ENCODE results near the gene SPTB. TPM values are rescaled to one million over a fixed set of nuclear protein-coding genes. Genes with fewer than 3 reads are reported as not detected.
A peak's percentile ranks its signal among the peaks of the same experiment; 100 is the strongest.

Gene SPTB
- total and polyA plus RNA-seq, 9 of the 15 experiments (the other 6 are each of a cell fraction or from before 2014, with no cell fraction given): 0.21 to 45.9 (median 11.7) TPM

DNA sequence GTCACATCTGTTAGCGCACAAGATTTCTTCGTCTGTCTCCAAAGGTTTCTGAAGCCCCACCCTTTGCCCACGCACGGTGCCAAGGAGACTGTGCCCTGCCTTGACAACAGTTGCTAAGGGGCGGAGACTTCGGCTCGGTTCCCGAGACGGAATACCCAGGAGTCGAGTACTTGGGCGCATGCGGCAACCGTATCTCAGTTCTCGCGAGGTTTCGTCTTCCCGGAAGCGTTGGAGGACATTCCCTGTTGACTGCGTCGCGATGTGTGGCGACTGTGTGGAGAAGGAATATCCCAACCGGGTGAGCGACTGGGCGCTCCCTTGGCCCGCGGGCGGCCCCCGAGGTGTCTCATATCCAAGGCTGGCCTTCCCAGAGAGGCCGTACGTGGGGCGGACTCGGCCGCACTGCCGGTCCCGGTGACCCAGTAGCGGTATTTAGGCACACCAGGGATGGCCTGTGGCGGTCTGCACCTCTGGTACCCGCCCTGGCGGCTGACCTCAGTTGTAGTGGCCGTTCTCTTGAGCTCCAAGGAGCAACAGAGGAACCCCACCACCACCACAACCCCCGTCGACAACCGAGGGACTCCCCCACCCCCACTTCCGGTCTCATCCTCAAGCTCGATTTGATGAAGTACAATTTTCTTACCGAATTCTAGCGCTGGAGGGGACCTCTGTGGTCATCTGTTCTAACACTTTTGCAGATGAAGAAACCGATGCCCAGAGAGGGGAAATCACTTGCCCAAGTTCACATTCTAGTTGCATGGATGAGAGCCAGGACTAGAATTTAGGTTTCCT, 34.7 kb upstream of the SPTB start, which contains the start of gene CHURC1 (continued):
- TF ChIP-seq PCBP2 (IDR thresholded peaks at IDR 0.05; ENCODE audit: low read depth, low read length, poor library complexity, severe bottlenecking): no peak
- no peak for TF ChIP-seq CC2D1A (IDR thresholded peaks at IDR 0.05)
- TF ChIP-seq, protein P1, sequence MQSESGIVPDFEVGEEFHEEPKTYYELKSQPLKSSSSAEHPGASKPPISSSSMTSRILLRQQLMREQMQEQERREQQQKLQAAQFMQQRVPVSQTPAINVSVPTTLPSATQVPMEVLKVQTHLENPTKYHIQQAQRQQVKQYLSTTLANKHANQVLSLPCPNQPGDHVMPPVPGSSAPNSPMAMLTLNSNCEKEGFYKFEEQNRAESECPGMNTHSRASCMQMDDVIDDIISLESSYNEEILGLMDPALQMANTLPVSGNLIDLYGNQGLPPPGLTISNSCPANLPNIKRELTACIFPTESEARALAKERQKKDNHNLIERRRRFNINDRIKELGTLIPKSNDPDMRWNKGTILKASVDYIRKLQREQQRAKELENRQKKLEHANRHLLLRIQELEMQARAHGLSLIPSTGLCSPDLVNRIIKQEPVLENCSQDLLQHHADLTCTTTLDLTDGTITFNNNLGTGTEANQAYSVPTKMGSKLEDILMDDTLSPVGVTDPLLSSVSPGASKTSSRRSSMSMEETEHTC (IDR thresholded peaks at IDR 0.05): no peak
- TF ChIP-seq, protein P2, sequence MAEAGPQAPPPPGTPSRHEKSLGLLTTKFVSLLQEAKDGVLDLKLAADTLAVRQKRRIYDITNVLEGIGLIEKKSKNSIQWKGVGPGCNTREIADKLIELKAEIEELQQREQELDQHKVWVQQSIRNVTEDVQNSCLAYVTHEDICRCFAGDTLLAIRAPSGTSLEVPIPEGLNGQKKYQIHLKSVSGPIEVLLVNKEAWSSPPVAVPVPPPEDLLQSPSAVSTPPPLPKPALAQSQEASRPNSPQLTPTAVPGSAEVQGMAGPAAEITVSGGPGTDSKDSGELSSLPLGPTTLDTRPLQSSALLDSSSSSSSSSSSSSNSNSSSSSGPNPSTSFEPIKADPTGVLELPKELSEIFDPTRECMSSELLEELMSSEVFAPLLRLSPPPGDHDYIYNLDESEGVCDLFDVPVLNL (CRISPR knock-in tag; IDR thresholded peaks at IDR 0.05; ENCODE audit: low read depth): no peak
- TF ChIP-seq YY1 (IDR thresholded peaks at IDR 0.05; ENCODE audit: borderline replicate concordance in 1 of 3, control insufficient read depth in 1 of 3, extremely low read depth in 1 of 3, insufficient read depth in 3 of 3, insufficient read length in 1 of 3, insufficient replicate concordance in 2 of 3, low read depth in 1 of 3, low read length in 2 of 3): peak in 2 of 3 experiments; percentile 27 to 29
- no peak for TF ChIP-seq ZBTB7A (IDR thresholded peaks at IDR 0.05; ENCODE audit: borderline replicate concordance, control insufficient read depth, low read depth, low read length)
- TF ChIP-seq ZNF707 (CRISPR knock-in tag; conservative IDR thresholded peaks at IDR 0.05): no peak
- no peak for TF ChIP-seq ZNF282 (CRISPR knock-in tag; IDR thresholded peaks at IDR 0.05)
- TF ChIP-seq, protein P3, sequence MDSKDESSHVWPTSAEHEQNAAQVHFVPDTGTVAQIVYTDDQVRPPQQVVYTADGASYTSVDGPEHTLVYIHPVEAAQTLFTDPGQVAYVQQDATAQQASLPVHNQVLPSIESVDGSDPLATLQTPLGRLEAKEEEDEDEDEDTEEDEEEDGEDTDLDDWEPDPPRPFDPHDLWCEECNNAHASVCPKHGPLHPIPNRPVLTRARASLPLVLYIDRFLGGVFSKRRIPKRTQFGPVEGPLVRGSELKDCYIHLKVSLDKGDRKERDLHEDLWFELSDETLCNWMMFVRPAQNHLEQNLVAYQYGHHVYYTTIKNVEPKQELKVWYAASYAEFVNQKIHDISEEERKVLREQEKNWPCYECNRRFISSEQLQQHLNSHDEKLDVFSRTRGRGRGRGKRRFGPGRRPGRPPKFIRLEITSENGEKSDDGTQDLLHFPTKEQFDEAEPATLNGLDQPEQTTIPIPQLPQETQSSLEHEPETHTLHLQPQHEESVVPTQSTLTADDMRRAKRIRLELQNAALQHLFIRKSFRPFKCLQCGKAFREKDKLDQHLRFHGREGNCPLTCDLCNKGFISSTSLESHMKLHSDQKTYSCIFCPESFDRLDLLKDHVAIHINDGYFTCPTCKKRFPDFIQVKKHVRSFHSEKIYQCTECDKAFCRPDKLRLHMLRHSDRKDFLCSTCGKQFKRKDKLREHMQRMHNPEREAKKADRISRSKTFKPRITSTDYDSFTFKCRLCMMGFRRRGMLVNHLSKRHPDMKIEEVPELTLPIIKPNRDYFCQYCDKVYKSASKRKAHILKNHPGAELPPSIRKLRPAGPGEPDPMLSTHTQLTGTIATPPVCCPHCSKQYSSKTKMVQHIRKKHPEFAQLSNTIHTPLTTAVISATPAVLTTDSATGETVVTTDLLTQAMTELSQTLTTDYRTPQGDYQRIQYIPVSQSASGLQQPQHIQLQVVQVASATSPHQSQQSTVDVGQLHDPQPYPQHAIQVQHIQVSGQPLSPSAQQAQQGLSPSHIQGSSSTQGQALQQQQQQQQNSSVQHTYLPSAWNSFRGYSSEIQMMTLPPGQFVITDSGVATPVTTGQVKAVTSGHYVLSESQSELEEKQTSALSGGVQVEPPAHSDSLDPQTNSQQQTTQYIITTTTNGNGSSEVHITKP (IDR thresholded peaks at IDR 0.05; ENCODE audit: partially characterized antibody): no peak
- TF ChIP-seq CBX1 (IDR thresholded peaks at IDR 0.05; ENCODE audit: low read depth): no peak
- TF ChIP-seq SETDB1 (IDR thresholded peaks at IDR 0.05; ENCODE audit: low read length): no peak
- TF ChIP-seq STAT5A (IDR thresholded peaks at IDR 0.05; ENCODE audit: borderline replicate concordance, low read length): no peak
- TF ChIP-seq ZNF232 (CRISPR knock-in tag; IDR thresholded peaks at IDR 0.05): no peak
- TF ChIP-seq CBX3 (IDR thresholded peaks at IDR 0.05; ENCODE audit: borderline replicate concordance in 1 of 2, low read length in 2 of 2): no peak
- TF ChIP-seq, protein P4, sequence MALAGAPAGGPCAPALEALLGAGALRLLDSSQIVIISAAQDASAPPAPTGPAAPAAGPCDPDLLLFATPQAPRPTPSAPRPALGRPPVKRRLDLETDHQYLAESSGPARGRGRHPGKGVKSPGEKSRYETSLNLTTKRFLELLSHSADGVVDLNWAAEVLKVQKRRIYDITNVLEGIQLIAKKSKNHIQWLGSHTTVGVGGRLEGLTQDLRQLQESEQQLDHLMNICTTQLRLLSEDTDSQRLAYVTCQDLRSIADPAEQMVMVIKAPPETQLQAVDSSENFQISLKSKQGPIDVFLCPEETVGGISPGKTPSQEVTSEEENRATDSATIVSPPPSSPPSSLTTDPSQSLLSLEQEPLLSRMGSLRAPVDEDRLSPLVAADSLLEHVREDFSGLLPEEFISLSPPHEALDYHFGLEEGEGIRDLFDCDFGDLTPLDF (CRISPR knock-in tag; IDR thresholded peaks at IDR 0.05): no peak
- TF ChIP-seq, protein P5, sequence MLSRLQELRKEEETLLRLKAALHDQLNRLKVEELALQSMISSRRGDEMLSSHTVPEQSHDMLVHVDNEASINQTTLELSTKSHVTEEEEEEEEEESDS (CRISPR knock-in tag; IDR thresholded peaks at IDR 0.05): no peak
- peak; percentile 63 for TF ChIP-seq TBP (optimal IDR thresholded peaks at IDR 0.05; ENCODE audit: low read depth, low read length)

Data from K562 (cell line).